ENCODE measurements around the gene DYRK1B. TPM values are rescaled to one million over a fixed set of nuclear protein-coding genes. Genes with fewer than 3 reads are reported as not detected.

The DYRK1B gene
- total RNA-seq, 1 donor from 2014 or later, result 31.4 TPM

DNA sequence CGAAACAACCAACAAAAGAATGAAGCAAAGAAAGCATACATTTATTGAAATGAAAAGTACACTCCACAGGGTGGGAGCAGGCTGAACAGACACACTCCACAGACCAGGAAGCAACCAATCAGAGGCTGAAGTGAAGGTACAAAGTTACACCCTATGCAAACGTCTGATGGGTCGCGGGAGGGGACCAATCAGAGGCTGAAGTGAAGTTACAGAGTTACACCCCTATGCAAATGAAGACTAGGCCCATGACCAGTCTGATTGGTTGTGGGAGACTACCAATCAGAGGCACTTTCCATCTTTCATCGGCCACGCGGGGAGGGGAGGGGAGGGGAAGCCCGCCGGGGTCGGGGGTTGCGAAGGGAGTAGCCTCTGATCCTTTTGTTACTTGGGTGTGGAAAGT is 24.6 kb upstream of the DYRK1B start:
- no peak overlapping the region for H2AFZ ChIP-seq (ENCODE audit: low read depth, low read length)
- H3K79me2 ChIP-seq (ENCODE audit: insufficient read depth, low read length), result no peaks in the 10 kb centered on the region
- H3K4me1 ChIP-seq (ENCODE audit: insufficient read depth, low read length), result no peaks in the 10 kb centered on the region
- no peak overlapping the region for H3K4me3 Mint-ChIP-seq (ENCODE audit: unreplicated experiment)
- H3K4me3 ChIP-seq (ENCODE audit: insufficient read depth, low read depth, low read length), result no peak overlapping the region
- peaks cover 4% of the 10 kb centered on the region for H3K9me3 Mint-ChIP-seq (ENCODE audit: unreplicated experiment)
- no peaks in the 10 kb centered on the region for H4K20me1 ChIP-seq (ENCODE audit: insufficient read depth, low read length)
- peaks cover 7% of the 10 kb centered on the region for H3K27me3 Mint-ChIP-seq (ENCODE audit: low read depth, unreplicated experiment)
- H3K9ac ChIP-seq (ENCODE audit: low read length), result no peak overlapping the region
- H3K27me3 ChIP-seq (ENCODE audit: insufficient read depth, low read length), result no peaks in the 10 kb centered on the region
- H3K36me3 Mint-ChIP-seq (ENCODE audit: low read depth, unreplicated experiment), result no peaks in the 10 kb centered on the region
- no peaks in the 10 kb centered on the region for H3K36me3 ChIP-seq (ENCODE audit: insufficient read depth, low read length)
- no peak overlapping the region for H3K27ac ChIP-seq (ENCODE audit: low read depth, low read length)
- DNase-seq (ENCODE audit: low read depth), result peak; percentile 4
- FAIRE-seq, result no peak
- no peaks in the 10 kb centered on the region for H3K9me3 ChIP-seq (ENCODE audit: insufficient read depth, low read depth, low read length)
- no peak overlapping the region for H3K27ac Mint-ChIP-seq (ENCODE audit: unreplicated experiment)
- no peak overlapping the region for H3K4me2 ChIP-seq (ENCODE audit: low read length)
- H3K4me1 Mint-ChIP-seq (ENCODE audit: low read depth, unreplicated experiment), result no peaks in the 10 kb centered on the region
- TF ChIP-seq, protein P1, sequence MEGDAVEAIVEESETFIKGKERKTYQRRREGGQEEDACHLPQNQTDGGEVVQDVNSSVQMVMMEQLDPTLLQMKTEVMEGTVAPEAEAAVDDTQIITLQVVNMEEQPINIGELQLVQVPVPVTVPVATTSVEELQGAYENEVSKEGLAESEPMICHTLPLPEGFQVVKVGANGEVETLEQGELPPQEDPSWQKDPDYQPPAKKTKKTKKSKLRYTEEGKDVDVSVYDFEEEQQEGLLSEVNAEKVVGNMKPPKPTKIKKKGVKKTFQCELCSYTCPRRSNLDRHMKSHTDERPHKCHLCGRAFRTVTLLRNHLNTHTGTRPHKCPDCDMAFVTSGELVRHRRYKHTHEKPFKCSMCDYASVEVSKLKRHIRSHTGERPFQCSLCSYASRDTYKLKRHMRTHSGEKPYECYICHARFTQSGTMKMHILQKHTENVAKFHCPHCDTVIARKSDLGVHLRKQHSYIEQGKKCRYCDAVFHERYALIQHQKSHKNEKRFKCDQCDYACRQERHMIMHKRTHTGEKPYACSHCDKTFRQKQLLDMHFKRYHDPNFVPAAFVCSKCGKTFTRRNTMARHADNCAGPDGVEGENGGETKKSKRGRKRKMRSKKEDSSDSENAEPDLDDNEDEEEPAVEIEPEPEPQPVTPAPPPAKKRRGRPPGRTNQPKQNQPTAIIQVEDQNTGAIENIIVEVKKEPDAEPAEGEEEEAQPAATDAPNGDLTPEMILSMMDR (IDR thresholded peaks at IDR 0.05; ENCODE audit: insufficient read depth, low read depth, low read length), result no peak
- TF ChIP-seq EZH2 (IDR thresholded peaks at IDR 0.05; ENCODE audit: insufficient read depth, low read length), result no peak

DNA sequence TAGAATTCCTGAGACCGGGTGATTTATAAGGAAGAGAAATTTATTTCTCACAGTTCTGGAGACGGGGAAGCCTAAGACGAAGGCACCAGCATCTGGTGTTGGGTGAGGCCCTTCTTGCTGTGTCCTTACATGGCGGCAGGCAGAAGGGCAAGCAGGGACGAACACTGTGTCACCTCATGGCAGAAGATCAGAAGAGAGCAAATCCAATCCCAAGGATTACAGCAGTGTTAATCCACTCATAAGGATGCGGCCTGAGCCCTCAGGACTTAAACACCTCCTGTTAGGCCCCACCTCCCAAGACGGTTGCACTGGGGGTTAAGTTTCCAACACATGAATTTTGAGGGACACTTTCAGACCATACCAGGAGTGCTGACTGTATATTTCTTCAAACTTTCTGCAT is 18.9 kb upstream of the DYRK1B start:
- DNase-seq (ENCODE audit: low read depth) (no peak), FAIRE-seq (no peak)
- no peaks in the 10 kb centered on the region for H4K20me1 ChIP-seq (ENCODE audit: insufficient read depth, low read length)
- no peak overlapping the region for H3K4me3 Mint-ChIP-seq (ENCODE audit: unreplicated experiment)
- no peak overlapping the region for H2AFZ ChIP-seq (ENCODE audit: low read depth, low read length)
- no peaks in the 10 kb centered on the region for H3K9me3 ChIP-seq (ENCODE audit: insufficient read depth, low read depth, low read length)
- no peak overlapping the region for H3K27ac ChIP-seq (ENCODE audit: low read depth, low read length)
- no peaks in the 10 kb centered on the region for H3K27me3 Mint-ChIP-seq (ENCODE audit: low read depth, unreplicated experiment)
- no peaks in the 10 kb centered on the region for H3K4me1 ChIP-seq (ENCODE audit: insufficient read depth, low read length)
- H3K4me3 ChIP-seq (ENCODE audit: insufficient read depth, low read depth, low read length), result no peak overlapping the region
- no peaks in the 10 kb centered on the region for H3K4me1 Mint-ChIP-seq (ENCODE audit: low read depth, unreplicated experiment)
- peaks cover 2% of the 10 kb centered on the region for H3K9me3 Mint-ChIP-seq (ENCODE audit: unreplicated experiment)
- no peak overlapping the region for H3K9ac ChIP-seq (ENCODE audit: low read length)
- no peaks in the 10 kb centered on the region for H3K79me2 ChIP-seq (ENCODE audit: insufficient read depth, low read length)
- no peak overlapping the region for H3K4me2 ChIP-seq (ENCODE audit: low read length)
- TF ChIP-seq, protein P1 (IDR thresholded peaks at IDR 0.05; ENCODE audit: insufficient read depth, low read depth, low read length), result no peak
- no peak for TF ChIP-seq EZH2 (IDR thresholded peaks at IDR 0.05; ENCODE audit: insufficient read depth, low read length)
- no peaks in the 10 kb centered on the region for H3K36me3 Mint-ChIP-seq (ENCODE audit: low read depth, unreplicated experiment)
- no peaks in the 10 kb centered on the region for H3K36me3 ChIP-seq (ENCODE audit: insufficient read depth, low read length)
- H3K27ac Mint-ChIP-seq (ENCODE audit: unreplicated experiment), result no peak overlapping the region
- no peaks in the 10 kb centered on the region for H3K27me3 ChIP-seq (ENCODE audit: insufficient read depth, low read length)

DNA sequence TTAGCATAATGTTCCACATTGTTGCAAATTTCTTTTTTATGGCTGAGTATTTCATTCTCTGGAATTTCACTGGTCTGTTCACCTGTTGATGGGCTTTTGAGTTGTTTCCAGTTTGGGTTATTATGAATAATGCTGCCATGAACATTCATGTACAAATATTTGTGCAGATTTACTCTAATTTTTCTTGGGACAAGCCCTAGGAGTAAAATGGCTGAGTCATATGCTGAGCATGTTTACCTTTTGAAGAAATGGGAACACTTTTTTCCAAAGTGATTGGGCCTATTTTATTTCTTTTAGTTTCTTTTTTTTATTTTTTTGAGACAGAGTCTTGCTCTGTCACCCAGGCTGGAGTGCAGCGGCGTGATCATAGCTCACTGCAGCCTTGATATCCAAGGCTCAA is 16.9 kb upstream of the DYRK1B start:
- Histone ChIP-seq H3K79me2 (ENCODE audit: insufficient read depth, low read length) (peaks cover 3% of the 10 kb centered on the region), H3K9me3 (ENCODE audit: insufficient read depth, low read depth, low read length) (no peaks in the 10 kb centered on the region), H4K20me1 (ENCODE audit: insufficient read depth, low read length) (no peaks in the 10 kb centered on the region), H3K4me2 (ENCODE audit: low read length) (no peak overlapping the region), H3K9ac (ENCODE audit: low read length) (no peak overlapping the region), H3K4me1 (ENCODE audit: insufficient read depth, low read length) (peaks cover 6% of the 10 kb centered on the region), H3K27ac (ENCODE audit: low read depth, low read length) (no peak overlapping the region), H3K36me3 (ENCODE audit: insufficient read depth, low read length) (no peaks in the 10 kb centered on the region), H3K4me3 (ENCODE audit: insufficient read depth, low read depth, low read length) (no peak overlapping the region), H3K27me3 (ENCODE audit: insufficient read depth, low read length) (no peaks in the 10 kb centered on the region), H2AFZ (ENCODE audit: low read depth, low read length) (no peak overlapping the region)
- no peaks in the 10 kb centered on the region for H3K36me3 Mint-ChIP-seq (ENCODE audit: low read depth, unreplicated experiment)
- H3K4me1 Mint-ChIP-seq (ENCODE audit: low read depth, unreplicated experiment), result peaks cover 11% of the 10 kb centered on the region
- H3K4me3 Mint-ChIP-seq (ENCODE audit: unreplicated experiment), result no peak overlapping the region
- TF ChIP-seq, protein P1 (IDR thresholded peaks at IDR 0.05; ENCODE audit: insufficient read depth, low read depth, low read length), result no peak
- no peak for TF ChIP-seq EZH2 (IDR thresholded peaks at IDR 0.05; ENCODE audit: insufficient read depth, low read length)
- DNase-seq (ENCODE audit: low read depth) (no peak), FAIRE-seq (no peak)
- peaks cover 2% of the 10 kb centered on the region for H3K9me3 Mint-ChIP-seq (ENCODE audit: unreplicated experiment)
- no peak overlapping the region for H3K27ac Mint-ChIP-seq (ENCODE audit: unreplicated experiment)
- no peaks in the 10 kb centered on the region for H3K27me3 Mint-ChIP-seq (ENCODE audit: low read depth, unreplicated experiment)

Data from astrocyte (in vitro differentiated cells and primary cell).